Hematopoietic multipotent progenitor cell treated with erythropoietin and hydrocortisone succinate and interleukin-3 and kit ligand, for 4 days (in vitro differentiated cells): ENCODE results near the gene MRFAP1.
"Not testable (repeated sequence)": the region's sequence is repeated elsewhere in the genome, so short reads cannot be mapped to it uniquely, and the experiment has no call there.

Experiments
- DNase-seq: peaks from one replicate; pipeline ENCODE4 v3.0.0-alpha.2; 2015

The MRFAP1 gene

GRCh38 chr4:6672131-6672530 is 31.6 kb downstream of the MRFAP1 start:
- no peak for DNase-seq

GRCh38 chr4:6672541-6673190 is 32.2 kb downstream of the MRFAP1 start:
- DNase-seq: not testable (repeated sequence)

GRCh38 chr4:6673191-6673659 is 32.7 kb downstream of the MRFAP1 start:
- peak; percentile 54 for DNase-seq

GRCh38 chr4:6673660-6674499 is 33.4 kb downstream of the MRFAP1 start:
- peak; percentile 98 for DNase-seq

GRCh38 chr4:6674500-6675149 is 34.1 kb downstream of the MRFAP1 start:
- DNase-seq: peak; percentile 81

GRCh38 chr4:6676722-6677558 is 36.5 kb downstream of the MRFAP1 start:
- DNase-seq: no peak

GRCh38 chr4:6680372-6681034 is 40.0 kb downstream of the MRFAP1 start:
- DNase-seq: no peak

- DNase-seq: no peak
Measured at GRCh38 chr4:6681191-6681590, 40.7 kb downstream of the MRFAP1 start.

GRCh38 chr4:6682862-6683590 is 42.5 kb downstream of the MRFAP1 start:
- peak; percentile 75 for DNase-seq

GRCh38 chr4:6684656-6685055 is 44.2 kb downstream of the MRFAP1 start:
- no peak for DNase-seq

GRCh38 chr4:6686104-6686787 is 45.8 kb downstream of the MRFAP1 start:
- no peak for DNase-seq

GRCh38 chr4:6687947-6688878 is 47.7 kb downstream of the MRFAP1 start:
- DNase-seq: no peak

- peak; percentile 92 for DNase-seq
Measured at GRCh38 chr4:6688879-6689505, 48.5 kb downstream of the MRFAP1 start.

- DNase-seq: no peak
Measured at GRCh38 chr4:6689506-6689960, 49.0 kb downstream of the MRFAP1 start.
